ENCODE measurements around the gene PTPA.

Gene PTPA

GRCh38 chr9:129145316-129145715, 34.1 kb downstream of the PTPA start:
- TF ChIP-seq GATA3 (IDR thresholded peaks at IDR 0.05; ENCODE audit: low read depth, low read length) (no peak), GATA2 (IDR thresholded peaks at IDR 0.05; ENCODE audit: low read depth, low read length) (no peak)

GRCh38 chr9:129145841-129146292, 34.7 kb downstream of the PTPA start:
- TF ChIP-seq GATA3 (IDR thresholded peaks at IDR 0.05; ENCODE audit: low read depth, low read length) (no peak), GATA2 (IDR thresholded peaks at IDR 0.05; ENCODE audit: low read depth, low read length) (no peak)

GRCh38 chr9:129146441-129146941, 35.3 kb downstream of the PTPA start:
- TF ChIP-seq GATA2 (IDR thresholded peaks at IDR 0.05; ENCODE audit: low read depth, low read length) (no peak), GATA3 (IDR thresholded peaks at IDR 0.05; ENCODE audit: low read depth, low read length) (no peak)

- no peak for TF ChIP-seq GATA3 (IDR thresholded peaks at IDR 0.05; ENCODE audit: low read depth, low read length)
- no peak for TF ChIP-seq GATA2 (IDR thresholded peaks at IDR 0.05; ENCODE audit: low read depth, low read length)
Measured at GRCh38 chr9:129148463-129149204, 37.4 kb downstream of the PTPA start.

DNA sequence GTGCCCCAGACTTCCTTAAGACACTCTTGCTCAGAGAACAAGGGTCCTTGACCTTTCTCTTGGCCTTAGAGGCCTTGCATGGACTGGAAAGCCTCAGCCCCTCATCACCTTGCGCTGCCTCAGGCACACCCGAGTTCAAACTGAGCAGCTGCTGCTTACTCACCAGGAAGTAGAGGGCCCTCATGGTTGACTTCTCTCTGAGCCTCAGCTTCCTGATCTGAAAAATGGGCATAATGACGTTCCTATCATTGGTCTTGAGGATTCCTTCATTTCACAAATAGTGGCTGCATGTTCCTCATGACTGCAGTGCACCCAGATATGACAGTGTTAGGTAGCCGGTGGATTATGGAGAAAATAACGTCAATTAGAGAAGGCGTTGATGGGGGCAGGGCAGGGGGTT, 38.2 kb downstream of the PTPA start:
- no peak for TF ChIP-seq GATA3 (IDR thresholded peaks at IDR 0.05; ENCODE audit: low read depth, low read length)
- TF ChIP-seq GATA2 (IDR thresholded peaks at IDR 0.05; ENCODE audit: low read depth, low read length), result no peak

DNA sequence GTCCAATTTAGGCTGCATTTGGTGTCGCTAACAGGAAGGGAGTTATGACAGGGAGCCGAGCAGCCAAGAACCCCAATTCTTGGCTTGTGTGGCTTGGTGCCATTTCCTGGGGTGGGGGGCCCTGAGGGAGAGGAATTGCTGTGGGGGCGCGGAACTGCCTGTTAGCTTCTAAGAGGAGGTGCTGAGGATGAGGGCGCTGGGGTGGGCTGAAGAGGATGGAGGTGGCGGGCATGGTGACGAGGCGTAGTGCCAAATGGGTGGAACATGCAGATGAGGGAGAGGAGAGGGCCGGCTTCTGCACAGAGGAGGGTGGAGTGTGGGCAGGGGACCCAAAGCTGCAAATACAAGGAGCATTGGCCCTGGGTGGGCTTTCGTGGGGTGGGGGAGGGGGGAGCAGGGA, 38.9 kb downstream of the PTPA start:
- TF ChIP-seq GATA3 (IDR thresholded peaks at IDR 0.05; ENCODE audit: low read depth, low read length), result no peak
- TF ChIP-seq GATA2 (IDR thresholded peaks at IDR 0.05; ENCODE audit: low read depth, low read length), result no peak

DNA sequence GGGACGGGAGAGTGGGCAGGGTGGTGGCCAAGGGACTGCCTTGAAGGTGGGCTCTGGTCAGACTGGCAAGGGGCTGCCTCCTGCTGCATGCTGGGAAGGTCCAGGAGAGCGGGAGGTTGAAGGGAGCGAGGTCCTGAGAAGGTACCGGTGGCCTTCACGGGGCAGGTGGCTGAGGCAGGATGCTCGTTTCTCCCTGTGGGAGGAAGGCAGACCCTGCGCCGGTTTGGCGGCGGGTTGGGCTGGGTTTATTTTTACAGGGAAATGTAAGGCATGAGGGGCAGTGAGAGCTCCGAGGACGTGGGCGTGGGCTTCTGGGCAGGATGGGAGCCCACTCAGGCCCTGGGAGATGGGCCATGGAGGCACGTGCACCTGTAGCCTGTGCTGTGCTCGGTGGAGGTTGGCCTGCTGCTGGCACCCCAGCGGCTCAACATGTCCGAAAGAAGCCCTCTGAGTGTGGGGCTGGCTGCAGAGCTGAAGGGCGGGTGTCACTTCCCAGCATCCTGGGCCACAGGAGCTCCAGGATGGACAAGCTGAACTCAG, 39.5 kb downstream of the PTPA start:
- TF ChIP-seq GATA2 (IDR thresholded peaks at IDR 0.05; ENCODE audit: low read depth, low read length), result no peak
- TF ChIP-seq GATA3 (IDR thresholded peaks at IDR 0.05; ENCODE audit: low read depth, low read length), result no peak

DNA sequence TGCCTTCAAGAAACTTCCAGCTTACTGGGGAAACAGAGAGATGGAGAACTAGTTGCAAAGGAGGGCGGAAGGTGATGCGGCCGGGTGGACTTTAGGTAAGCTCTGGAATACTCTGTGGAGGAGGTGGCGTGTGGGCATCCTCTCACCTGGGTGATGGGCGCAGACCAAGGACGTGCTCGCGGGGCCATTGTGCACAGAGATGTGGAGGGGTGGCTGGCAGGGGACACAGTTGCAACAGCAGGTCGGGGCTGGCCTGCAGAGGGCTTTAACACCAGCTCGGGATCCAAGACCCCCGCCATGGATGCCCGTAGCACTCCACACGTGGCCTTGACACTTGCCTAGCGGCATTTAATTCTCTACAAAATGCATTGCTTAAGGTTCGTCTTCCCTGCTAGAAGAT, 40.3 kb downstream of the PTPA start:
- TF ChIP-seq GATA2 (IDR thresholded peaks at IDR 0.05; ENCODE audit: low read depth, low read length), result no peak
- no peak for TF ChIP-seq GATA3 (IDR thresholded peaks at IDR 0.05; ENCODE audit: low read depth, low read length)

GRCh38 chr9:129154866-129155477, 43.8 kb downstream of the PTPA start:
- TF ChIP-seq GATA2 (IDR thresholded peaks at IDR 0.05; ENCODE audit: low read depth, low read length) (no peak), GATA3 (IDR thresholded peaks at IDR 0.05; ENCODE audit: low read depth, low read length) (no peak)

DNA sequence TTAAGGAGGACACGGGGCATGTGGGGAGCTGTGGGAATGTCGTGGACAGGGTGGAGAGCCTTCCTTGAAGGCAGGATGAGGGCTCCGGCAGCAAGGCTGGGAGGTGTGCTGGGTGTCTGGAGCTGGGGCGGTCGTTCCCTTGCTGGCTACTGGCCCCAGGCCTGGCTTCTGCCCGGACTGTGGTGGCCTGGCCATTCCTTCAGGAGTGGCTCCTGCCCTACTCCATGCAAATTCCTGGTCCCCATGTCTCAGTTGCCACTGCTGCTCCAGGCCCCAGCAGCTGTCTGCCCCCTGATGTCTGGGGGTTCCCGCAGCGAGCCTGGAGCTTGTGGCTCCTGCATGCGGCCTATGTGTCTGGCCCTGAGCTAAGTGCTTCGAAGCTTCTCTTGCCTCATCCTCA, 44.9 kb downstream of the PTPA start:
- no peak for TF ChIP-seq GATA3 (IDR thresholded peaks at IDR 0.05; ENCODE audit: low read depth, low read length)
- TF ChIP-seq GATA2 (IDR thresholded peaks at IDR 0.05; ENCODE audit: low read depth, low read length), result no peak

GRCh38 chr9:129160712-129161533, 49.7 kb downstream of the PTPA start:
- TF ChIP-seq GATA3 (IDR thresholded peaks at IDR 0.05; ENCODE audit: low read depth, low read length) (no peak), GATA2 (IDR thresholded peaks at IDR 0.05; ENCODE audit: low read depth, low read length) (no peak)

GRCh38 chr9:129161534-129161837, 50.3 kb downstream of the PTPA start:
- TF ChIP-seq GATA2 (IDR thresholded peaks at IDR 0.05; ENCODE audit: low read depth, low read length) (no peak), GATA3 (IDR thresholded peaks at IDR 0.05; ENCODE audit: low read depth, low read length) (no peak)

DNA sequence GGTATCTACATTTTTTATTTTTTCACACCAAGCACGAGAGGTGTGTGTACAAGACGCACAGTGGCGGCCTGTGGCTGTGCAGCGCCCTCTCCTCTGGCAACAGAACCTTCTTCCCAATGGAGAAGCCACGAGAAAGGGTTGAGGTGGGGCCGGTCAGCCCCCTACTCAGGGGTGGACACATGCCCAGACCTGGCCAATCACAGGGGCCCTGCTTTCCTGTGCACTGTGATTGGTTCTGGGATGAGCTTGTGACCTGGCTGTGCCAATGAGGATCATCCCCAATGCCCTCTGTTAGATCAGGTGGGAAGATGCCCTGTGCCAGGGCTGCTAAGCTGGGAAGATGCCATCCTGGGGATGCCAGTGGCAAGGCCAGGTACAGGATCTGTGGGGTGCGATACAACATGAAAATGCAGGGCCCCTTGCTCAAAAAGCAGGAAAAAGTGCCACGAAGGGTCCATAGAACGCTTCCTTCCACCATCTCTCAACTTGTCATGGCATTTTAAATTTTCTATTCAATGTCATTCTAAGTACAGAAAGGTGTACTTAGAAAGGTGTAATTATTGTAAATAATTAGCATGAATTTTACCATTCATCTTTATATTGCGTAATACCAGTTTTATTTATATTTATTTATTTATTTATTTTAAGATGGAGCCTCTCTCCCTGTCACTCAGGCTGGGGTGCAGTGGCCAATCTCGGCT, 51.4 kb downstream of the PTPA start:
- no peak for TF ChIP-seq GATA2 (IDR thresholded peaks at IDR 0.05; ENCODE audit: low read depth, low read length)
- TF ChIP-seq GATA3 (IDR thresholded peaks at IDR 0.05; ENCODE audit: low read depth, low read length), result no peak

DNA sequence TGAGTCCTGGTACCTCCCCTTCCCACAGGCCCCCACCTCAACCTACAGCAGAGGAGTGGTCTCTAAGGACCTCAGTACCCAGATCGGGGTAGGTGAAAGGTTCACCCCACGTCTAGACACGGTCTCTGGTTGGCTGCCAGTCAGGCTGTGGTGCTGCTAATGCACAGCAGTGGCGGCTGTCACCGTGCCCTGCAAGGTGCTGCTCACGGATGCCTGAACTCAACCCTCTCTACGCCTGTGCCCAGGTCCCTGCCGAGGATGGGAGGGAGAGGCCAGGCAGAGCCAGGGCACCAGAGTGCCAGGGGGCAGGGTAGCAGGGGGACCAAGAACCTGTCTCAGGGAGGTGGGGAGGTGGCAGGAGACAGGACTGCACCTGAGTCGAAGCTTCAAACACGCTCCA, 52.5 kb downstream of the PTPA start:
- TF ChIP-seq GATA2 (IDR thresholded peaks at IDR 0.05; ENCODE audit: low read depth, low read length) (no peak), GATA3 (IDR thresholded peaks at IDR 0.05; ENCODE audit: low read depth, low read length) (no peak)
